ENCODE measurements around the gene LTBP1.

LTBP1 gene

GRCh38 chr2:33059471-33060156 lies 112.9 kb downstream of the LTBP1 start:
- no peaks in the 10 kb centered on the region for H3K79me1 ChIP-seq (ENCODE audit: low read length)
- no peak overlapping the region for H3K23ac ChIP-seq (ENCODE audit: low read length)
- H3K4me3 ChIP-seq (ENCODE audit: low read length) = no peak overlapping the region
- no CpG with 5 or more reads among the region's 3 CpGs for WGBS (ENCODE audit: extremely low coverage, insufficient coverage, low lambda C conversion rate)
- no peak overlapping the region for H3K9ac ChIP-seq (ENCODE audit: low read length)
- no peaks in the 10 kb centered on the region for H3K79me2 ChIP-seq (ENCODE audit: control insufficient read depth, insufficient read depth, low read length)
- no peak overlapping the region for H3K4me2 ChIP-seq (ENCODE audit: low read length)
- H3K4ac ChIP-seq (ENCODE audit: low read depth, low read length) = no peak overlapping the region
- no peaks in the 10 kb centered on the region for H3K27me3 ChIP-seq (ENCODE audit: insufficient read depth, low read length, poor library complexity)
- H2BK15ac ChIP-seq (replicated peaks; ENCODE audit: low read depth) = no peak overlapping the region
- H4K8ac ChIP-seq (ENCODE audit: low read depth, low read length) = no peak overlapping the region
- H3K4me1 ChIP-seq (ENCODE audit: control insufficient read depth, low read depth, low read length) = peaks cover 2% of the 10 kb centered on the region
- H2BK5ac ChIP-seq (ENCODE audit: low read length) = no peak overlapping the region
- no peak overlapping the region for H4K5ac ChIP-seq (ENCODE audit: low read length)
- no peak overlapping the region for H3K56ac ChIP-seq (ENCODE audit: low read length)
- H3K27ac ChIP-seq (ENCODE audit: low read depth, low read length) = no peak overlapping the region
- no peak overlapping the region for H2AK5ac ChIP-seq (ENCODE audit: low read length)
- DNase-seq = no peak
- no peak overlapping the region for H3K18ac ChIP-seq (ENCODE audit: low read length)
- no peak overlapping the region for H2BK120ac ChIP-seq (ENCODE audit: low read depth, low read length)
- H3K36me3 ChIP-seq (ENCODE audit: control insufficient read depth, insufficient read depth, low read length) = no peaks in the 10 kb centered on the region

DNA sequence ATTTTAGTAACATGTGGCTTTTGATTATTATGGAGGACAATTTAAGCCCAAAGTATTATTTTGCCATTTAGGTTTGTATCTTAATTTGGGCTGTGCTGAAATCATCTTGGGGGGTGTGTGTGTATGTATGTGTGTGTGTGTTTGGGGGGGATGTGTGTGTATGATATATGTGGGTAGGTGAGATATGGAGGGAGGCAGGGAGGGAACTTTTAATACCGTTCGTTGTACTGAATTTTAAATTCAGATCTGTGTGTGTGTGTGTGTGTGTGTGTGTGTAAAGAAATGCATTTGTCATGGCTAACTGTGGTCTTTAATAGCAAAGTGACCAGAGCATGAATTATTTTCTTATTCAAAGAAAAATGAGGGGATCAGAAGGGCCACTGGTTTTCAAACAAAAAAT lies 113.7 kb downstream of the LTBP1 start:
- Histone ChIP-seq H2BK120ac (ENCODE audit: low read depth, low read length) (no peak overlapping the region), H2BK5ac (ENCODE audit: low read length) (no peak overlapping the region), H3K56ac (ENCODE audit: low read length) (no peak overlapping the region), H3K23ac (ENCODE audit: low read length) (no peak overlapping the region), H3K4me3 (ENCODE audit: low read length) (no peak overlapping the region), H3K18ac (ENCODE audit: low read length) (no peak overlapping the region), H3K27ac (ENCODE audit: low read depth, low read length) (no peak overlapping the region), H3K4me1 (ENCODE audit: control insufficient read depth, low read depth, low read length) (peaks cover 2% of the 10 kb centered on the region), H3K27me3 (ENCODE audit: insufficient read depth, low read length, poor library complexity) (no peaks in the 10 kb centered on the region), H2AK5ac (ENCODE audit: low read length) (no peak overlapping the region), H3K79me2 (ENCODE audit: control insufficient read depth, insufficient read depth, low read length) (no peaks in the 10 kb centered on the region), H3K4ac (ENCODE audit: low read depth, low read length) (no peak overlapping the region), H2BK15ac (replicated peaks; ENCODE audit: low read depth) (no peak overlapping the region), H3K36me3 (ENCODE audit: control insufficient read depth, insufficient read depth, low read length) (no peaks in the 10 kb centered on the region), H3K79me1 (ENCODE audit: low read length) (no peaks in the 10 kb centered on the region), H3K4me2 (ENCODE audit: low read length) (no peak overlapping the region), H3K9ac (ENCODE audit: low read length) (no peak overlapping the region), H4K5ac (ENCODE audit: low read length) (no peak overlapping the region), H4K8ac (ENCODE audit: low read depth, low read length) (no peak overlapping the region)
- no CpG with 5 or more reads among the region's 2 CpGs for WGBS (ENCODE audit: extremely low coverage, insufficient coverage, low lambda C conversion rate)
- DNase-seq = no peak

- H3K9ac ChIP-seq (ENCODE audit: low read length) = no peak overlapping the region
- no peak overlapping the region for H3K18ac ChIP-seq (ENCODE audit: low read length)
- no peaks in the 10 kb centered on the region for H3K79me1 ChIP-seq (ENCODE audit: low read length)
- peak; percentile 58 for DNase-seq
- H2BK15ac ChIP-seq (replicated peaks; ENCODE audit: low read depth) = no peak overlapping the region
- H3K4me3 ChIP-seq (ENCODE audit: low read length) = no peak overlapping the region
- H2AK5ac ChIP-seq (ENCODE audit: low read length) = no peak overlapping the region
- no peak overlapping the region for H3K56ac ChIP-seq (ENCODE audit: low read length)
- no peak overlapping the region for H4K8ac ChIP-seq (ENCODE audit: low read depth, low read length)
- no peak overlapping the region for H3K27ac ChIP-seq (ENCODE audit: low read depth, low read length)
- no peak overlapping the region for H4K5ac ChIP-seq (ENCODE audit: low read length)
- H3K27me3 ChIP-seq (ENCODE audit: insufficient read depth, low read length, poor library complexity) = no peaks in the 10 kb centered on the region
- H3K36me3 ChIP-seq (ENCODE audit: control insufficient read depth, insufficient read depth, low read length) = no peaks in the 10 kb centered on the region
- WGBS (ENCODE audit: extremely low coverage, insufficient coverage, low lambda C conversion rate) = no CpG with 5 or more reads among the region's 4 CpGs
- H2BK5ac ChIP-seq (ENCODE audit: low read length) = no peak overlapping the region
- H3K4me1 ChIP-seq (ENCODE audit: control insufficient read depth, low read depth, low read length) = peaks cover 2% of the 10 kb centered on the region
- no peaks in the 10 kb centered on the region for H3K79me2 ChIP-seq (ENCODE audit: control insufficient read depth, insufficient read depth, low read length)
- no peak overlapping the region for H2BK120ac ChIP-seq (ENCODE audit: low read depth, low read length)
- H3K4ac ChIP-seq (ENCODE audit: low read depth, low read length) = no peak overlapping the region
- H3K23ac ChIP-seq (ENCODE audit: low read length) = no peak overlapping the region
- H3K4me2 ChIP-seq (ENCODE audit: low read length) = no peak overlapping the region
Measured at GRCh38 chr2:33062665-33063250, 116.0 kb downstream of the LTBP1 start.

DNA sequence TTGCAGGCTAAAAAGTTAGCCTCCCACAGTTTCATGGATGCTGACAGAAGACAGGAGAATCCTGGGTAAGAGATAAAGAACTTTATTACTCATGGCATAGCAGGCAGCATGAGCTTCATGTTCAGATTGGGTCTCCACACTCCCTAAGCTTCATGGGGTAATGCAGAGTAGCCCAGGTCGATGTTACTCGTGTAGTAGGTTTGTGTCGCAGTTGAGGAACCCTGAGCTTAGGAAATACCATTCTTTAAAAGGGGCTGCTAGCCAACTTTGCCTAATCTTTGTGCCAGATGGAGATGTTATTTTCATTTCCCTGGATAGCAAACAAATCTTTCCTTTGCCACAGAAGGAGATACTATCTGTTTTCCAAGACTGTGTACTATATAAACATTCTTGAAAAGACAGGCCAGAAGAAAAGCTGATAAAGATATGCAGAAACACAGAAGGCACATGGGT lies 117.6 kb downstream of the LTBP1 start:
- Histone ChIP-seq H3K36me3 (ENCODE audit: control insufficient read depth, insufficient read depth, low read length) (no peaks in the 10 kb centered on the region), H3K27ac (ENCODE audit: low read depth, low read length) (no peak overlapping the region), H3K79me2 (ENCODE audit: control insufficient read depth, insufficient read depth, low read length) (no peaks in the 10 kb centered on the region), H3K56ac (ENCODE audit: low read length) (no peak overlapping the region), H3K27me3 (ENCODE audit: insufficient read depth, low read length, poor library complexity) (no peaks in the 10 kb centered on the region), H2BK120ac (ENCODE audit: low read depth, low read length) (no peak overlapping the region), H4K5ac (ENCODE audit: low read length) (no peak overlapping the region), H2BK15ac (replicated peaks; ENCODE audit: low read depth) (no peak overlapping the region), H2AK5ac (ENCODE audit: low read length) (no peak overlapping the region), H3K4ac (ENCODE audit: low read depth, low read length) (no peak overlapping the region), H3K4me3 (ENCODE audit: low read length) (no peak overlapping the region), H3K23ac (ENCODE audit: low read length) (no peak overlapping the region), H3K4me1 (ENCODE audit: control insufficient read depth, low read depth, low read length) (peaks cover 2% of the 10 kb centered on the region), H3K79me1 (ENCODE audit: low read length) (no peaks in the 10 kb centered on the region), H3K4me2 (ENCODE audit: low read length) (no peak overlapping the region), H3K9ac (ENCODE audit: low read length) (no peak overlapping the region), H2BK5ac (ENCODE audit: low read length) (no peak overlapping the region), H3K18ac (ENCODE audit: low read length) (no peak overlapping the region), H4K8ac (ENCODE audit: low read depth, low read length) (no peak overlapping the region)
- no CpG with 5 or more reads among the region's 3 CpGs for WGBS (ENCODE audit: extremely low coverage, insufficient coverage, low lambda C conversion rate)
- no peak for DNase-seq

GRCh38 chr2:33067598-33067997 lies 120.8 kb downstream of the LTBP1 start:
- Histone ChIP-seq H3K4me2 (ENCODE audit: low read length) (no peak overlapping the region), H2AK5ac (ENCODE audit: low read length) (no peak overlapping the region), H3K23ac (ENCODE audit: low read length) (no peak overlapping the region), H3K18ac (ENCODE audit: low read length) (no peak overlapping the region), H2BK120ac (ENCODE audit: low read depth, low read length) (no peak overlapping the region), H4K5ac (ENCODE audit: low read length) (no peak overlapping the region), H3K27me3 (ENCODE audit: insufficient read depth, low read length, poor library complexity) (no peaks in the 10 kb centered on the region), H3K9ac (ENCODE audit: low read length) (no peak overlapping the region), H3K36me3 (ENCODE audit: control insufficient read depth, insufficient read depth, low read length) (no peaks in the 10 kb centered on the region), H3K79me1 (ENCODE audit: low read length) (no peaks in the 10 kb centered on the region), H3K79me2 (ENCODE audit: control insufficient read depth, insufficient read depth, low read length) (no peaks in the 10 kb centered on the region), H3K56ac (ENCODE audit: low read length) (no peak overlapping the region), H2BK5ac (ENCODE audit: low read length) (no peak overlapping the region), H3K4ac (ENCODE audit: low read depth, low read length) (no peak overlapping the region), H2BK15ac (replicated peaks; ENCODE audit: low read depth) (no peak overlapping the region), H3K27ac (ENCODE audit: low read depth, low read length) (no peak overlapping the region), H3K4me3 (ENCODE audit: low read length) (no peak overlapping the region), H4K8ac (ENCODE audit: low read depth, low read length) (no peak overlapping the region), H3K4me1 (ENCODE audit: control insufficient read depth, low read depth, low read length) (peaks cover under 1% of the 10 kb centered on the region)
- DNase-seq = no peak

DNA sequence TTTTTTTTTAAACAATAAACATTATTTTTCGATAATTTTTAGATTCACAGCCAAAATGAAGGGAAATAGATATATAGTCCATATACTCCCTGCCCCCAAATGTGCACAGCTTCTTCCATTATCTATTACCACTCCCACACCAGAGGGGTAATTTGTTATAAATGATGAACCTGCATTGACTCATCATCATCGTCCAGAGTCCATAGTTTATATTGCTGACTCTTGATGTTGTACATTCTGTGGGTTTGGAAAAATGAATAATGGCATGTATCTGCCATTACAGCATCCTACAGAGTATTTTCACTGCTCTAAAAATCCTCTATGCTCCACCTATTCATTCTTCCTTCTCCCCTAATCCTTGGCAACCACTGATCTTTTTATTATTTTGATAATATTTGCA lies 121.5 kb downstream of the LTBP1 start:
- Histone ChIP-seq H3K4me1 (ENCODE audit: control insufficient read depth, low read depth, low read length) (no peaks in the 10 kb centered on the region), H3K27me3 (ENCODE audit: insufficient read depth, low read length, poor library complexity) (no peaks in the 10 kb centered on the region), H2AK5ac (ENCODE audit: low read length) (no peak overlapping the region), H3K4me2 (ENCODE audit: low read length) (no peak overlapping the region), H4K8ac (ENCODE audit: low read depth, low read length) (no peak overlapping the region), H3K79me1 (ENCODE audit: low read length) (no peaks in the 10 kb centered on the region), H3K23ac (ENCODE audit: low read length) (no peak overlapping the region), H2BK15ac (replicated peaks; ENCODE audit: low read depth) (no peak overlapping the region), H3K79me2 (ENCODE audit: control insufficient read depth, insufficient read depth, low read length) (no peaks in the 10 kb centered on the region), H2BK120ac (ENCODE audit: low read depth, low read length) (no peak overlapping the region), H3K9ac (ENCODE audit: low read length) (no peak overlapping the region), H4K5ac (ENCODE audit: low read length) (no peak overlapping the region), H2BK5ac (ENCODE audit: low read length) (no peak overlapping the region), H3K27ac (ENCODE audit: low read depth, low read length) (no peak overlapping the region), H3K36me3 (ENCODE audit: control insufficient read depth, insufficient read depth, low read length) (no peaks in the 10 kb centered on the region), H3K18ac (ENCODE audit: low read length) (no peak overlapping the region), H3K4me3 (ENCODE audit: low read length) (no peak overlapping the region), H3K4ac (ENCODE audit: low read depth, low read length) (no peak overlapping the region), H3K56ac (ENCODE audit: low read length) (no peak overlapping the region)
- WGBS (ENCODE audit: extremely low coverage, insufficient coverage, low lambda C conversion rate) = no CpG with 5 or more reads among the region's 2 CpGs
- no peak for DNase-seq

Data from mesendoderm (in vitro differentiated cells).